HG03469 (cell line): ENCODE results near the gene FAM110C.
"Not testable (repeated sequence)": the region's sequence is repeated elsewhere in the genome, so short reads cannot be mapped to it uniquely, and the experiment has no call there.

ENCODE experiments used
- ATAC-seq: cut with Tn5 transposase; IDR thresholded peaks from one replicate; pipeline ENCODE4 v1.9.1; 2021; ENCODE audit warnings: mild to moderate bottlenecking, moderate library complexity, moderate number of reproducible peaks; ENCODE audit not compliant: unreplicated experiment

The FAM110C gene, protein sequence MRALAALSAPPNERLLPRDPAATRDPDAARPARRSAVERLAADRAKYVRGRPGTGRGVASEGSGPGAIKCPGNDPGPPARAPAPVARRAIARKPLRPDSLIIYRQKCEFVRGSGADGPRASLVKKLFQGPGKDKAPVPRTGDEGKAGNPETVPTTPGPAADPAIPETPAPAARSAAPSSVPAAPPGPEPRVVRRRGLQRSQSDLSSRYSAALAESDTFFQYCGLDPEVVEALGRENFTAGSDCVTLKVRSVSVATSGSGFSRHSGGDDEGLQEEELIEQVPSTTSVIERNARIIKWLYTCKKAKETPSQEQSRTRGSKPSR

GRCh38 chr2:46471-47345 is at the start of gene FAM110C:
Gene FAM110C (minus strand): TSS chr2:46505. CDS start chr2:46385, 120 bp downstream.
- no peak for ATAC-seq

DNA sequence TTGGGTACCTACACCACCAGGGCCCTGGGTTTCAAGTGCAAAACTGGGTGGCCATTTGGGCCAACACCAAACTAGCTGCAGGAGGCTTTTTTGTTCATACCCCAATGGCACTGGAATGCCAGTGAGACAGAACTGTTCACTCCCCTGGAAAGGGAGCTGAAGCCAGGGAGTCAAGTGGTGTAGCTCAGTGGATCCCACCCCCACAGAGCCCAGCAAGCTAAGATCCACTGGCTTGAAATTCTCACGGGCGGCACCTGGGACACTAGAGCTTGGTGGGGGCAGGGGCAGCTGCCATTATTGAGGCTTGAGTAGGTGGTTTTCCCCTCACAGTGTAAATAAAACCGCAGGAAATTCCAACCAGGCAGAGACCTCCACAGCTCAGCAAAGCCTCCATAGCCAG is 46.0 kb upstream of the FAM110C start:
- ATAC-seq = no peak

DNA sequence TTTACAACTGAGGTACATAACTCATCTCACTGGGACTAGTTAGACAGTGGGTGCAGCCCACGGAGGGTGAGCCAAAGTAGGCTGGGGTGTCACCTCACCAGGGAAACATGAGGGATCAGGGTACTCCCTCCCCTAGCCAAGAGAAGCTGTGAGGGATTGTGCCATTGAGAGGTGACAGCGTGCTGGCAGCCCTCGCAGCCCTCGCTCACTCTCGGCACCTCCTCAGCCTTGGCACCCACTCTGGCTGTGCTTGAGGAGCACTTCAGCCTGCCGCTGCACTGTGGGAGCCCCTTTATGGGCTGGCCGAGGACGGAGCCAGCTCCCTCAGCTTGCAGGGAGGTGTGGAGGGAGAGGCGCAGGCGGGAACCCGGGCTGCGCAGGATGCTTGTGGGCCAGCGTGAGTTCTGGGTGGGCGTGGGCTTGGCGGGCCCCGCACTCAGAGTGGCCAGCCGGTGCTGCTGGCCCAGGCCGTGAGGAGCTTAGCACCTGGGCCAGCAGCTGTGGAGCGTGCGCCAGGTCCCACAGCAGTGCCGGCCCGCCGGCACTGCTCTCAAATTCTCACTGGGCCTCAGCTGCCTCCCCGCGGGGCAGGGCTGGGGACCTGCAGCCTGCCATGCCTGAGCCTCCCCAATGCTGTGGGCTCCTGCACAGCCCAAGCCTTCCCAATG is 44.5 kb upstream of the FAM110C start:
- ATAC-seq = no peak

DNA sequence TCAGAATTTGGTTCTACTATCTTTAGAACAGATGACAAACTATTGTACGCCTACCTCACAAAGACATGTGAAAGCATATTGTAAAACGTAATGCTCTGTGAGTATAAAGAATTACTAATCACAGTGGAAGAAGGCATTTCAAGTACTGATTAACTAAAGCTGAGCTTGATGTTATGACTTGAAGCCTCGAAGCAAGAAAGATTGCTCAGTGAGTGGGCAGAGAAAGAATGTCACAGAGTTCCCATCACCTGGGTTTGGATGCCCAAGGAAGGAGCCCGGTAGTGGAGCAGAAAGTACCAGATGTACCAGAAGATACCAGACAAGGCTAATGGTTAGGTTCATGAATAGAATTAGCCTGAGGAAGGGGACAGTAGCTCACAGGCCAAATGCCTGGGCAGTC is 39.5 kb upstream of the FAM110C start:
- ATAC-seq = no peak

DNA sequence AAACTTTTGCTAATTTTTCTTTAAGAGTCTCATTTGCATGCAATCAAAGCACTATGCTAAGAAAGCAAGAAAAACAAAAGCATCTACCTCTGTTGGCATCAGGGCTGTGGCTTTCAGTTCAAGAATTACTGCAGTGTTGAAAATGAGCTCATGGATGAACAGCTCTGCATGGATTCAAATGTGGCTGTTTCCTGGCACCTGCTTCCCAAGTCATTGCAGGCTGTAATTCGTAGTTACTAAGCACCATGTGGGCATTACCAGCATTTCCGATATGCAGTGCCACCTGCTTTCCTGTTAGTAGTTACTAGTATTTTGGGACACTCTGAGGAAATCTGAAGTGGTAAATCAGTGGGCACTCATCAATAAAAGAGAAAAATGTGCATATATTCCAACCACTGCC is 37.8 kb upstream of the FAM110C start:
- ATAC-seq = no peak

DNA sequence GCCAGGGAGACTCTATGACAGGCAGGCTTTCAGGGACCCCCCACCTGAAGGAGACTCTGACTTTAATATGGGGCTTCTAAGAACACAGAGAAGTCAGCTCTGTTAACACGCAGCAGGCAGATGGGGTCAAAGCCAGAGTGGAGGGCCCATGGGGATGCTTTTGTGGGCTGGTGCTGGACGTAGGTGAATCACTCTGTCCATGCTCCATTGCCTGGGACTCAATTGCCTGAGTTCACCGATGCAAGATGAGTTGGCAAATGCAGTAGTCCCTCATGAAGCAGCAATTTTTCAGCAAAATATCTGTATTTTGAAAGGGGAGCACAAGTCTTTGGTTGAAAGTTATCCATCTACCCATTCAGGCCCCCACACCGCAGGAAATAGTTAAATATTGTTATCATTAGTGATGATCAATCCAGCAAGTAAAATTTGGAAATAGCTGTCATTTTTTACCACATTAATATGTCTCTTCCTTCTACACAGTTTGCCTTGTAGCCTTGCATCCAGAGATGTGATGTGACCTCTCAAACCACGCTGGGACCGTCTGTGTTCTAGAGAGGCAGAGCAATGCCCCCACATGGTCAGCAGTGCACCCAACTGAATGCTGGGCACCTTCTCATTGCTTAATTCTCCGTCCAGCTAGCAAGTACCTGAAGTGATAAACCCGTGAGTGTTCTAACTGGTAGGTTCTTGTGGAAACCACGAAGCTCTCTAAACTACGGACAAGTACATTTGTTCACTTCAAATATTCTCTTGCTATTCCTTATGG is 34.8 kb upstream of the FAM110C start:
- ATAC-seq = no peak

- ATAC-seq = no peak
These were observed 34.1 kb upstream of the FAM110C start for GRCh38 chr2:80378-80777.

DNA sequence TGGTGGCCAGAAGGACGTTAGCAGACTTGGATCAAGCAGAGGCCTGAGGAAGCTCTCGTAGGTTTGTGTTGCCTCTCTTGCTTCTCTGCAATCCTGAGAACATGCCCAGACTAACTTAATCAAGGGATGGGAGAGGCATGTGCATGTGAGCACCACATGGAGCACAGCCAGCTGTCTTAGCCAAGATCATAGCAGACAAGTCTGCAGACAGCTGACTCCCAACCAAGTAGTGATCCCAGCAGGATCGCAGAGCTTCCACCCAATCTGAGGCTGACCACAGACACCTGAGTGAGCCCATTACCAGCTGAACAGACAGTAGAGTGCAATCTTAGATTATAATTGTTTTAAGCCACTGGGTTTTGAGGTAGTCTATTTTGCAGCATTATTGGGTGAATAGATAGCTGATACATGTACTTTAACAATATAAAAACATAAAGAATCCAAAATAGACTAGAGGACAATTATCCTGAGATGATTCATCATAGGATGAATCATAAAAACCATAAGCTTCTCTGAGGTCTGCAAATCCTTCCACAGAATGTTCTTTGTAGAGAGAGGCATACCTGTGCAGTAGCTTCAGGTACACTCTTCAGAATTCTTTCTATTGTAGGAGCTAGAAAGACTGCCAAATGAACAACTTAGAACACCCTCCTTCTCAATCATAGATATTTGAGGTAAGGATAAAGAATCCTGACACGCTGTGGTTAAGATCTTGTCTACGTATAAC is 25.2 kb upstream of the FAM110C start:
- no peak for ATAC-seq

GRCh38 chr2:69366-70344 is 23.4 kb upstream of the FAM110C start:
- ATAC-seq = no peak

GRCh38 chr2:68637-69036 is 22.3 kb upstream of the FAM110C start:
- ATAC-seq = not testable (repeated sequence)

DNA sequence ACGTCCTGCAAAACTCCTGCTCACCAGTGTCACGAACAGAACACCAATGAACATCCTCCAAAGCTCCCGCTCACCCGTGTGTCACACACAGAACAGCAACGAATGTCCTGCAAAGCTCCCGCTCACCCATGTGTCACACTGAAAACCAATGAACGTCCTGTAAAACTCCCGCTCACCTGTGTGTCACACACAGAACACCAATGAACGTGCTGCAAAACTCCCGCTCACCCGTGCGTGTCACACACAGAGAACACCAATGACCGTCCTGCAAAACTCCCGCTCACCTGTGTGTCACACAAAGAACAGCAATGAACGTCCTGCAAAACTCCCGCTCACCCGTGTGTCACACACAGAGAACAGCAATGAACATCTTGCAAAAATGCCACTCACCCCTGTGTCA is 20.5 kb upstream of the FAM110C start:
- ATAC-seq = no peak

DNA sequence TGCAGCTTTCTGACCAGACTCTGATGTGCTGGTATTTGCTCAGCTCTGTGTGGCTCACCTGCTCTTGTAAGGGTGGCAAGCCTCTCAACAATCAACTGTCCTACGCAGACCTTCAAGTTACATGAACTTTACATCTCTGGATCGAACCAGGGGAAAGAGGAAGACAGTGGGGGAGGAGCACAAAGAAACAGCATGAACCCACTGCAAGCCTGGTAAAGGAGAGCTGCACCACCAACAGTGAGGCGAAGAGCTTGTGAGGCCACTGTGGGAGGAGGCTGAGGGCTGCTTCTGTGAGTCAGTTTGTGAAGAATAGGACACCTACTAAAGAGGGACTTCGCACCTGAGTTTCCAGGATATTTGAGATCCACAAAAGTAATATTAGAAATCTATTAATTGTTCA is 18.8 kb upstream of the FAM110C start:
- no peak for ATAC-seq

DNA sequence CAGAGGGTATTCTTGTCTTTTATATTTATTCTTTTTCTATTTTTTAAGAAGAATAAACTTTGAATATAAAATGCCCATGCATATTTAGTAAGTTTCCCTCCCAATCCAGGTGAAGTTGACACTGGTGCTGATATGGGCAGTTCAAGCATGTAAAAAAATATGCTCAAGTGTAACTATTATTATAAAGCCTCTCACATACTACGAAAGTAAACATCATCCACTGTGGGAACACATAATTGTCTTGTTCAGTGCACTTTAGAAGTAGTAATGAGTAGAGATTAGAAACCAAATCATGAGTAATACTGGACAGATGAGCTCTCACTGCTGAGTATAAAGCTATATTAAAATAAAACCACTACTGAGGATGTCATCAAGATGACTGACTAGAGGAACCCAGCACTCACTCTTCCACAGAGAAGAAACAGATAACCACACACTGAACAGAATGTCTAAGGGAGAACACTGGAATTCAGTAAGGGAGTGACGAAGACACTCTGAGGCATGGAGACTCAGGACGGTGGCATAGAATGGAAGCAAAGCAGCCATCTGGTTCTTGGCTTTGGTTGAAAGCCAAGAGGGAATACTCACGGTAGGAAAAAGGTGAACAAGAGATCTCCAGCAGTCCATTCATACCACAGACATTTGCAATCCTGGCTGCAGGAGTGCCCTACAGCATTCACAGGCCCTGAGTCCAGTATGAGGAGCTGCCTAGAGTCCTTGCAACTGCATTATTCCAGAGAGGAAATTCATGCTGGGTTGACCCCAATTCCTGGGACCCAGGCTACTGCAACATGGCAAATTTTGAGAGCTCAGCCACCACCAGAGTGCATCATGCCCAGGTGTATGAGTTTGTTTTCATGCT is 9.5 kb upstream of the FAM110C start:
- no peak for ATAC-seq

DNA sequence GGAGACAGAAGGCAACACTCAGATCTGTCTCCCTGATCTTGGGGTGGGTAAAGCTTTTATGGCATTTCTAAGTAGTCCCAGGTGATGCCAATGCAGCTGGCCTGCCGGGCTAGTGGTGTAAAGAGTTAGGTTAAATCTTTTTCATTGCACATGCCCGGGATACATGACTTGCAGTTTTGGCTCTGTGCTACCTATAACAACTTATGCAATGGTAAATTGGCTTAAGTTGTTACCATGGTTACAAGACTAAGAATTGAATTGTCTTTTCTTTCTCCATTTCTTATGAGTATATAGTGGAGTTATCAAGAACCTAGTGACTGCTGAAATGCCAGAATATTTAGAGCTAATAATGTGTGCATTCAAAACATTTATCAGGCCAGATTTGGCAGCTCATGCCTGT is 5.3 kb upstream of the FAM110C start:
- ATAC-seq = no peak

DNA sequence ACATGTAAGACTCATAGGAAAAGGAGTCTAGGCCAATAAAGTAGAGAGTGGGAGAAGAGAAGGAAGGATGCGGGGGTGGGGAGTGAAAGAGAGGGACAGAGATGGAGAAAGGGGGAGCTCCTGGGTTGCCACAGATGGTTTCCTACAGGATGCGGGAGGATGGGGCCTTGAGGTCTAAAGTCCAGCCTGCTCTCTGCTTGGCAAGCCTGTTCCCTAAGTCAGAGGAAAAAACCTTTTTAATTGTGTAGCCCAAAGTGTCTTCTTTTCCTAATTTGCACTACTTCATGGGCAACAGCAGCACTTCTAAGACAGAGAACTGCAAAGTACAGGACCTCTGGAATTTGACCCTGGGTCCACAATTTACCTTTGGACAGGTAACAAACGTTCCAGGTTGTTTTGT is 1.4 kb upstream of the FAM110C start:
- no peak for ATAC-seq

GRCh38 chr2:47346-47725 is 1.0 kb upstream of the FAM110C start:
- no peak for ATAC-seq

GRCh38 chr2:46131-46470 is 204 bp downstream of the FAM110C start:
- ATAC-seq = no peak
